Esophagus mucosa (tissue), 1 donor: Measurements from ENCODE around the gene HABP2. TPM values are rescaled to one million over a fixed set of nuclear protein-coding genes. Genes with fewer than 3 reads are reported as not detected.
A peak's percentile ranks its signal among the peaks of the same experiment; 100 is the strongest.

Experiments used
- ATAC-seq: fragments of 200-7000 bp; cut with Tn5 transposase; one replicate; pipeline ENCODE4 v1.9.1; 2020
- total RNA-seq: library from RNA; stranded (reverse); gene quantifications from one replicate; pipeline ENCODE4 v1.2.4, GENCODE V29; 2023
- donor health status: DM: yes; HTN: yes; CAD: no.

The HABP2 gene
- total RNA-seq, 1 donor from 2014 or later, result 0.04 TPM

DNA sequence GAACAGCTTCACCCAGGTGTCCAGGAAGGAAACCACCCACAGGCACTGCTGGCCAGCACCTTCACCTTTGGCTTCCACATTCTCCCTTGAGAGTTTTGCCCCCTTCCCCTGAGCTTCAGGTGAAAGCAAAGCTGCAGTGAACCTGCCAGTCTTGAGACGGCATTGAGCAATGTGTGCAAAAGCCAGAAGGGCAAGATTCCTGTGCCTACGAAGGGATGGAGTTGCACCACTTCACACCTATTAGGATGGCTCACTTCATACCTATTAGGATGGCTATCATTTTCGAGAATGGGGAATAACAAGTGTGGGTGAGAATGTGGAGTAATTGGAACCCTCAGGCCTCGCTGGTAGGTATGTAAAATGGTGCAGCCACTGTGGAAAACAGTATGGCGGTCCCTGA lies 7.2 kb downstream of the HABP2 start:
- peak; percentile 59 for ATAC-seq

DNA sequence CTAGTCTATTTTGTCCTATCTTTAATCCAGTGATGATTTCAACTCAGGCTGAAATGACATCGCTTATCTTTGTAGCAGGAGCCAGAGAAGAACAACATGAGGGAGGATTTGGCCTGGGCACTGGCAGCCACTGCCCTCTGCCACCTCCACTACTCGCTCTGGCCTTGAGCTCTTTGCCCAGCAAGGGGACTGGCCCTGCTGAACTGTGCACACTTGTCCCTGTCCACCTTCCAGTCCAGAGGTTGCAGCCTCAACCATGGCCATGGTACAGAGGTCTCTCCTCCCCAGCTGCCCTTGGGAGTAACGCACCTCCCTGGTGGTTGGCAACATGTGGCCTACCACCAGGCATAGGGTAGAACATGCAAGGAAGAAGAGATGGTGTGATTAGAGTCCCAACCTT lies 8.4 kb downstream of the HABP2 start:
- no peak for ATAC-seq

DNA sequence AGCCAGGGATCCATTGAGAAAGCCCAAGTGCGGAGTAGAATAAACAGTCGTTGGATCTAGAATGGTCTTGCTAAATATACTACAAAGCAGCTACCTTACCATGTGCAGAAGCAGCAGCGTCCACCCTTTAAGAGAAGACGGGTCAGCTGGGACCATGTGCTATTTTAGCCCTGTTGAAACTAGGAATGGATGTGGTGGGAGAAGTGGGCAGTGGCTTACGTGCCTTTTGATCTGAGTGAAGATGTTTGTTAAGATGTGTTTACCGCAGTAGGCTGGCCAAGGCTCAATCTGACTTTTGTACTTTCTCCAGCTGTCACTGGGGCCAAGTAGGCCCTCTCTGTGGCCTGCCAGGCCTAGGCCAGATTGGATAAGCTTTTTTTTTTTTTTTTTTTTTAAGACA lies 9.2 kb downstream of the HABP2 start:
- no peak for ATAC-seq

DNA sequence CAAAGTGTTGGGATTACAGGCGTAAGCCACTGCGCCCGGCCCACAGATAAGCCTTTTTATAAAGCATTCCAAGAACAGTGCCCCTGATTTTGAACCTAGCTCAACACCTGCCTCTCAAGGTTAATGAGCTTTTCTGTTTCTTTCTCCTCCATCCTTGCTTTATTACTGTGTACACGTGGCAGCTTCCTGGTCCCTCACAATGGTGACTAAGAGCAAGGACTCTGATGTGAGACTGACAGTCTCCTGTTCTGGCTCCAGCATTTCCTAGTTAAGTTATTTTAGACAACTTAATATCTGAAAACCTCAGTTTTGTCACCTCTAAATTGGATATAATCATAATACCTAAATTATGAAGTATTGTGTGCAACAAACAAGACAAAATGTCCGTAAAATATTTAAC lies 9.9 kb downstream of the HABP2 start:
- ATAC-seq, result no peak

DNA sequence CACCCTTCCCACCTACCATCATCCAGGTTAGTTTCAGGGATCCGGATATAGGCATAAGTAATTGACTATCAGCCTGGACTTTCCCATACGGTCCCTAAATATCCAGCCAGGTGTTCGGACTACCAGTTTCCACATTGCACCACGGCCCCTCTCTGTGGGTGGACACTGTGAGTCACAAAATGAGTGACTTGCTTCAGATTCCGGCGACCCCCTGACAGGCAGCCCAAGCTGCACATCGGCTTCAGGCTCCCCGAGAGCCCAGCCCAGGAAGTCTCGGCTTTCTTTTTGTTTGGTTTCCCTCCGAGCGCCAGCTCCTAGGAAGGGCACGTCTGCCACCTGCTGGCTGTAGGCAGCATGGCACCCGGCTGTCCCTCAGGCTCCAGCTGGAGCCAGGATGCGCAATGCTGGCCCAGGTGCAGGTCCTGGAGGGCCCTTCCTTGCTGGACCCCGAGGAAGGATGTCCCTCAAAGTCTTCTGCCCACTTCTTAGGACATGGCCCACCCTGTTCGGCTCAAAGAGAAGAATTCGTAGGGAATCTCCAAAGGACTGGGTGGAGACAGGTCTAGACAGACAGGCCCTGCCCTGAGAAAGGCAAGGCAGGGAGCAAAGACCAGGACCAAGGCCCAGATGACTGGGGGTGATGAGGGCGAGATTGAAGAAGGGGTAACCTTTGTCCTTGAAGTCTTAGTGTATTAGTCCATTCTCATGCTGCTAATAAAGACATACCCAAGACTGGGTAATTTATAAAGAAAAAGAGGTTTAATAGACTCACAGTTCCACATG lies 10.6 kb downstream of the HABP2 start:
- ATAC-seq, result peak; percentile 90

DNA sequence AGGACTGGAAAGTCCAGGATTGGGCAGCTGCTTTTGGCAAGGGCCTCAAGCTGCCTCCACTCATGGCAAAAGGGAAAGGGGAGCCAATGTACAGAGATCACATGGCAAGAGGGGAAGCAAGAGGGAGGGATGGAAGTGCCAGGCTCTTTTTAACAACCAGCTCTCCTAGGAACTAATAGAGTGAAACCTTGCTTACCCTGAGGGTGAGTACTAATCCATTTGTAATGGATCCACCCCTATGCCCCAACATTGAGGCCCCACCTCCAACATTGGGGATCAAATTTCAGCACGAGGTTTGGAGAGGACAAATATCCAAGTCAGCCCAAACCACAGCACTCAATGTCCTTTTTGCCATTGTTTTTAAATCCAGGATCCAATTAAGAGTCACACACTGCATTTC lies 12.5 kb downstream of the HABP2 start:
- no peak for ATAC-seq

DNA sequence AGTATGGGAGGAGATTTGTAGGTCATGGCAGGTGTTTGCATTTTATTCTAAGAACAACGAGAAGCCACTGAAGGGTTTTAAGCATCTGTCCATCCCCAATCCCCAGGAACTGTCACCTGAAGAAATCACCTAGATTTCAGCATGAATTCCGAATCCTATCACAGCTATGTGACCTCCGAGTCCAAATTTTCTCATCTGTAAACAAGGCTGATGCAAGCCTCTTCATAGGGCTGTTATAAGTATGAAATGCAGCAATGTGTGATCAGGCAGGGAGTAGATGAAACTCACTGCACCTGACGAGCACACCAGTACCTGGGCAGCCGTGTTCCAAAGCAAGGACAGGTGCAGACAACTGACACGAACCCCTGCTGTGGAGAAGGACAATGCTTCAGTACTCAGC lies 14.0 kb downstream of the HABP2 start:
- ATAC-seq, result no peak

DNA sequence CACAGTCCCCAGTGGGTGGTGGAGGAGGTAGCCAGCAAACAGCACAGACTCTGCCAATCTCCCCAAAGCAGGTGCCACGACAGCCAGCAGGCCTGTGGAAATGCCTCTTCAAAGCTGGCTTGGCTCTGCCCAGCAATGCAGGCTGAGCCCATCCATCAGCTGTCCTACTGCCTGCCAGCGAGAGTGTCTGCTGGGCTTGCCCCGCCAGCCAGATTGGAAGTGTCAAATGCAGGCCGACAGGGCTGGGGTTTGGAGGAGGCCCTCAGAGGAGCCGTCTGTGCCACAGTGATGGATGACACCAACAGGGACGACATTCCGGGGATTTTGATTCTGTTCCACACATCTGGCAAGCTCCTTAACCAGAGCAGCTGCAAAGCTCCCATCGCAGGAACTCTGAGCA lies 16.7 kb downstream of the HABP2 start:
- no peak for ATAC-seq

DNA sequence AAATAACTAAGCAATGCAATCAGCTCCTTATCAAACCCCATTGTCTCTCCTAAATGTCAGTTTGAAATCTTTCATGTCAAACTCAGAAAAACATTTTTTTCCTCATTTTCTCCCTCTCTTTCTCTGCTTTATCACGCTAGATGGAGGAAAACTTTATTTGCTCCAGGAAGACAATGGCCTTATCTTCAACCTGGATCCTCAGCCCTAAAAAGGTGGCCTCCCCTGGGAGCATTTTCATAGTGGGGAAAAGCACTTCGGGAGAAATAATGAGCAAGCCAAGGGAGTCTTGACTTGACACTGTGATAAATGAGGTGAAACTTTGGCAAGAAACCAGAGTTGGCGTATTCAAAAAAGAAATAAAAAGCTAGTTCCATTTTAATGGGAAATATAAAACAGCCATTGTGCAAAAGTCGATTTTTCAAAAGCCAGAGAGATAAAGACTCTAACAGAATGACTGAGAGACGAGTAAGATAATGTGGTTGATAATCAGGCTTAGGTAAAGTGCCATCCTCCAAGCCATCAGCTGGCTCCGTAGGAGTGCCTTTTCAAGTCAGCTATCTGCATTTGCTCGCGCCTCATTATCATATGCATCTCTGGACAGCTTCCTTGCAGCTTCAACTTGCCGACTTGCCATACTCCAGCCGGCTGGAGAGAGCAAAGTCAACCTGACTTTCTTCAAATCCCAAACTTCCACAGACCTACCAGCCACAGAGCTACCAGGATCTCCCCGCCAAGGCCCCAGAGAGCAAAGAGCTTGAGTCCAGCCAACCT lies 19.9 kb downstream of the HABP2 start:
- ATAC-seq, result no peak

DNA sequence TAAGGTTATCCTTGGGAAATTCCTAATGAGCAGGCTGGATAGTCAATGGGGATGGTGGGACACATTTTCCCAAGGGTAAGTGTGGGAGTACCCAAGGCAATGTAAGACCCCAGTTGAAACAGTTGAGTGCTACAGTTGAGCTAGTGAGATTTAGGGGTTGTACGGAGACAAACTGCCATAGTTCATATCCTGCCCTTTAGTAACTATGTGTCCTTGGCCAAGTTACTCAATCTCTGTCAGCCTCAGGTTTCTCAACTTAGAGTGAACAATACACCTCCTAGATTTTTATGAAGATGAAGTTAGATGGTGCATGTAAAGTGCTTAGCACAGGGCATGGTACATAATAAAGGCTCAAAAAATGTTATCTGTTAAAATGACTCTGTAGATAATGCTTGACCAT lies 20.5 kb downstream of the HABP2 start:
- ATAC-seq, result no peak

DNA sequence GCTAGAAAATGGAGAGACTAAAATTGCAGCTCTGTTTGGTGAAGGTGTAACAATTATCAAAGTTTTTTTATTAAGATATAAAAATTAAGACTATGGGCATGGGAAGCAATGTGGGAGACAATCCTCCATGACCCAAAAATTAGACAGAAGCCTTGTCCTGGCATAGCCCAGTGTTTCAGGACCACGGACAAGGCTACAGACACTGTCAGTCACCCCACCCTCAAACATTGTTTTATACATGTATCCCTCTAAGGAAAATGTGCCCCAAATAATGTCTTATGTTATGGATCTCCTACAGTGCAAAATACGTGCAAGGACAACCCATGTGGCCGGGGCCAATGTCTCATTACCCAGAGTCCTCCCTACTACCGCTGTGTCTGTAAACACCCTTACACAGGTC lies 24.0 kb downstream of the HABP2 start:
- ATAC-seq, result no peak

DNA sequence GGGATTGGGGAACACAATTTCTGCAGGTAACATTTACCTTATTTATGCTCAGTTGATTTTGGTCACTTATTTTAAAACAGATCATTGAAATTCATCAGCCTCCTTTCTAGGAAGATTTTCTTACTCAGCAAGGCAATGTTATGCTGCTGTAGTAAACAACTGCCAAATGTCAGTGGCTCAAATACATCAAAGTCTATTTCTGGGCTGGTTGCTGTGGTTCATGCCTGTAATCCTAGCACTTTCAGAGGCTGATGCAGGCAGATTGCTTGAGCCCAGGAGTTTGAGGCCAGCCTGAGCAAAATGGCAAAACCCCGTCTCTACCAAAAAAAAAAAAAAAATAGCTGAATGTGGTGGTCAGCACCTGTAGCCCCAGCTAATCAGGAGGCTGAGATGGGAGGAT lies 25.9 kb downstream of the HABP2 start:
- no peak for ATAC-seq

DNA sequence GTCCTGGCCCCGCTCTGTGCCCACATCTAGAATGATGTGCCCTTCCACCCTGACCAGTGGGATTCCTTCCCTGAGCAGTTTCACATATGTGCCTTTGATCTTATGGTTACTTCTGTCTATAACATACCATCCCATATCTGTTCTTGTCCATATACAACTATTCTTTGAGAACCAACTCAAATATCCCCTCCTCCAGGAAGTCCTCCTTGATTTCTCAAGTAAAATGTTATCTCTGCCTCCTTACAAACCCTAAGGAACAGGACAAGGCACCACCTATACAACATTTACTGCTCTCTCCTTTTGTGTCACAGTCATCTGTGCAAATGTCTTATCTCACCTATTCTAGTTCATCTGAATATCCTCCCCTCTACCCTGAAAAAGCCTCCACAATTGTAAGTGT lies 28.2 kb downstream of the HABP2 start:
- ATAC-seq, result no peak

DNA sequence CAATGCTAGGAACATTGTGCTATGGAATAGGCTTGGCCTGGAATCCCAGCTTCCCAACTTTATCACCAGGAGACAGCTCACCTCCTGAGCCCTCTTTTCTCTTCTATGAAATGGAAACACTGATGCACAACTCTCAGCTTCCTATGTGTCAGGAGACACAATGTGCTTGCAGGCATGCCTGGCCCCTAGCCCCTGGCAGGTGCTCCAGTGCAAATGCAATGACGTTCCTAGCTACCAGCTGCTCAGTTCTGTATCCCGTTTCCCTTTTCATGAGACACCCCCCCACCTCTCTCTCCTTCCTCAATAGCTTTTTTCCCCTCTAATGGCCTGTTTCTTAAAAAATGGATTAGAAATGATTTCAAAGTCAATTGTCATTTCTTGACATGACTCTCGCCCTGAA lies 30.7 kb downstream of the HABP2 start:
- no peak for ATAC-seq

DNA sequence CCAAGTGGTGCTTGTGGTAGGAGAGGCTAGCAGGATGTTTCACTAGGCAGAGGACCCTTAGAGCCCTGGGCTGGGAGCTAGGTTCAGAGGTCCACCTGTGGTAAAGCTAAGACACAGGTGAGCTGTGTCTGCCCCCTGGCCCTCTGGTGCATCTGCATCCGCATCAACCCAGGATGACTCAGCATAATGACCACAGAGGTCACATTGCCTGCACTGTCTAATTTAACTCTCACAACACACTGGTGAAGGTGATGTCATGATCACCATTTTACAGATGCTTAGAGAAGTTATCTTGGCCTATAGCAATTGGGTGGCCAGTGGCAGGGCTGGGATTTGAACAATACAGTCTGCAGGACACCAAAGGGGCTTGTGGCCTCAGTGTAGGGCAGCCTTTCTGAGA lies 33.1 kb downstream of the HABP2 start:
- no peak for ATAC-seq

DNA sequence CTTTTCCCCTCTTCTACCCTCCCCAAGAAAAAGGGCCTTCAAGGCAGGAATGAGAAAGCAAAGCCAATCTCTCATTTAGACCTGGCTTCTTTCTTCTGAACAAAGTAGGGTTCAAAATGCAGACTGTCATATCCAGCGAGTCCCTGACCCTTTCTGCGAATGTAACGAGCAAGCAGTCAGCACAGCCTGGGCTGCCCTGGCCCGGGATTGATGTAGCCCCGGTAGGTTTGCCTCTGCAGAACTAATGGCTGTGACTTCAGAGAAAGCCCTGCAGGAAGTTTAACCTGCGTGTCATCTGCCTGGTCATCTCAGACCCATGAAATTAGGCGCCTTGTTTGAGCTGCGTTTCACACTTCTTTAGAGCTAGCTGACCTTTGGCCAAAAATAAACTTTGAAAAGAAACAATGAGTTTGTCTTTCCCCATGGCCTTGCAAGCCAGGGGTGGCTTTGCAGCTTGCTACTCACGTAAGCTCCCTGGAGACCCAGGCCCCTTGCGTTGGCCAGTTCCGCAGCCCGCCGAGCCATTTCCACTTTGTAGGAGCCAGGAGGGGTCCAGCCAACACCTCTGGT lies 36.4 kb downstream of the HABP2 start:
- no peak for ATAC-seq

DNA sequence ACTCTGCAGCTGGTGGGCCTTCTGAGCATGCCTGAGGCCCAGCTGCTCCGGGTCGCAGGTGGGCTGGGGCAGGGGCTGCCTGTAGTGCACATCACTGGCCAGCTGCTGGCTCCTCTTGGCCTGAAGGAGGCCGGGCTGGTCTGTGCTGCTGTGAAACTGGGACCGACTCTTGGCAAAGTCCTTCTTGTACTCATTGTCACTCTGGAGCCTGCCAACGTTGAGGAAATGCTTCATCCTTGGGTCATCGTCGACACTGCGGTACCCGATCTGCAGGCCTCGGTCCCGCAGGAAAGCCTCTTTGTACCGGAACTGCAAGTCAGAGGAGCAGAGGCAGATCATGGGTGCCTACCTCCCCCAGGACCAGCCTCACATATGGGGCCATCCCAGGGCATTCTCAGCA lies 37.7 kb downstream of the HABP2 start:
- ATAC-seq, result no peak

DNA sequence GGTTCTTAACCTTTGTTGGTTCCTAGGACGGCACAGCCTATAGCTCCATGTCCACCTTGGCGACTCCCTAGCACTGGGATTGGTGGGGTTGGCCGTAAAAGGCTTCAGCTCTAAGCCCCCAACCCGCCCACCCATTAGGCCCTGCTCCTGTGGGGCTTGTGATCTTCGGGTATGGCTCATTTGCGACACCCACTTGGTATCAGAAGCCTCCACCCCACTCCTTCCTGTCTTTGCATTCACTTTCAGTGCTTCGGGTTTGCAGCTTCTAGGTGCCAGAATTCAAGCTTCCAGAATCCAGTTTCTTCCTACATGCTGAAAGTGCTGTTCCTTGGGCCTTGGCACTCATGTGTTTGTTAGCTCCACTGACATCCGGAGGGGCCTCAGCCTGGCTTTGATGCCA lies 39.5 kb downstream of the HABP2 start:
- ATAC-seq, result no peak

DNA sequence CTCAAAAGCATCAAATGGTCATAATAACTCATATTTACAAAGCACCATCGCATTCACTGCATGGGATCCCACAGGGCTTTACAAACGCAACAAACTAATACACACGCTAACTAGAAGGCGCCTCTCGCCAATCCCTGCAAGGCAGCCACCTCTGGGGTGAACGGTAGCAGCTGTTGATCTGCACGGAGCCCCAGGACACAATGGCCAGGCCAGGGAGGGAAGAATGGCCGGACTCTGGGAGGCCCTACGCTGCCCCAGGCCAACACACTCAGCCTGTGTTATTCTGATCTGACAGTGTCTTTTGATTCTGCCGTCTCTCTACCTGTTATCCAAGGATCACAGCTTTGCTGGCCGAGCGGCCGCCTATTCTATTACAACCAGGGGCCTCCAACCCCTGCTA lies 41.8 kb downstream of the HABP2 start:
- no peak for ATAC-seq

DNA sequence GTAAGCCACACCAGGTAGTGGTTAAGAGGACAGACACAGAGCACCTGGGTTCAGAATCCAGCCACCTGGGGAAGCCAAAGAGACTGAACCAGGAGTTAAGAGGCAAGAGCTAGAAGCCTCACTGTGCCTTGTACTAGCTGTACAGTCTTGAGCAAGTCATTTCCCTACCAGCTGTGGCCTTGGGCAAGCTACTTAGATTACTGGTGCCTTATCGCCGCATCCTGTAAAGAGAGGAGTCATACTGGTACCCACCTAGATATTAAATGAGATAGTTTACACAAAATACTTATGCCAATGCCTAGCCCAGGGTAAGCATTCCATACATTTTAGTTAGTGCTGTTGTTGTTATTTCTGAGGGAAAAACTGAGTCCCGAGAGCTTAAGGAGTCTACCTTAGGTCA lies 47.7 kb downstream of the HABP2 start:
- ATAC-seq, result no peak

DNA sequence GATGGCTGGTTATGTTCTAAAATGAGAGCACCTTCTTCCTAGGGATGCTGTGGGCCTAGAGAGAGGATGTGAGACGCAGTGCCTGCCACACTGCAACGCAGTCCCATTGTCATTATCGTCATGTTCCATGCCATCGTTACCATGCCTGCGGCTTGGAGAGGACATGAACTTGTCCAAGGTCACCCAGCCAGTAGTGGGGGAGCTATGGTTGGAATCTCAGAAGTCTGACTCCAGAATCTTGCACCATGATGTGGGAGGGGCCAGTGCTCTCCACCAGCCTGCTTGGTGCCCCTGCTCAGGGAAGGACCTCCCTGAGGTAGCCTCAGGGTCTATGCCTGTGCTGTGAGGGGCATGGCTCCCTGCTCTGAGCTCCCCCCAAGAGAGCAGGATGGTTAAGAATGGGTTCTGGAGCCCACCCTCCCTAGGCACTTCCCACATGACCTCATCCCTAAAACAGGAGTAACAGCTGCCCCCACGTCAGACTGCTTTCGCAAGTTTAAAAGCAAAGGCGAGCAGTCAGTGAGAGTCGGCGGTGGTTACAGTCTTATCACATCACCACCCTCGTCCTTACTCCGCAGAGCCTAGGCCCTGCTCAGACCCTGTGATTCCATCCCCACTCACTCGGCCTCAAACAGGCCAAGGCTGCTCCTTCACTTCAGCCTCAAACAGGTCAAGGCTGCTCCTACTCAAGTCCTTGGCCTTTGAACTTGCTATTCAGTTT lies 50.4 kb downstream of the HABP2 start:
- ATAC-seq, result no peak

DNA sequence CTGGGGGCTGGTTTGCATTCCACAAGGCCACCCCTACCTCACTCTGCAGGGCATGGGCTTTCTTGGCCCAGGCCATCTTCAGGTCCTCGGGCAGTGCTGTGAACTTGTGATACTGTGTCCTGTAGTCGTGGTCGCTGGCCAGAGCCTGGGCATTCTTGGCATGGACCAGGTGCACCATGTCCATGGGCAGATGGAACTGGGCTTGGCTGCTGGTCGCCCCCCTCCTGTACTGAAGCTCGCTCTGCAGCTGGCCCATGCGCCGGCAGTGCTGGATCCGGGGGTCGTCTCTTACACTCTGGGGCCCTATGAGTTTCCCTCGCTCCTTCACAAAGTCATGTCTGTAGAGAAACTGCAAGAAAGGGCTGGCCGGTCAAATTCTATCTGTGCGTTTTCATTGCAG lies 51.7 kb downstream of the HABP2 start:
- ATAC-seq, result no peak

DNA sequence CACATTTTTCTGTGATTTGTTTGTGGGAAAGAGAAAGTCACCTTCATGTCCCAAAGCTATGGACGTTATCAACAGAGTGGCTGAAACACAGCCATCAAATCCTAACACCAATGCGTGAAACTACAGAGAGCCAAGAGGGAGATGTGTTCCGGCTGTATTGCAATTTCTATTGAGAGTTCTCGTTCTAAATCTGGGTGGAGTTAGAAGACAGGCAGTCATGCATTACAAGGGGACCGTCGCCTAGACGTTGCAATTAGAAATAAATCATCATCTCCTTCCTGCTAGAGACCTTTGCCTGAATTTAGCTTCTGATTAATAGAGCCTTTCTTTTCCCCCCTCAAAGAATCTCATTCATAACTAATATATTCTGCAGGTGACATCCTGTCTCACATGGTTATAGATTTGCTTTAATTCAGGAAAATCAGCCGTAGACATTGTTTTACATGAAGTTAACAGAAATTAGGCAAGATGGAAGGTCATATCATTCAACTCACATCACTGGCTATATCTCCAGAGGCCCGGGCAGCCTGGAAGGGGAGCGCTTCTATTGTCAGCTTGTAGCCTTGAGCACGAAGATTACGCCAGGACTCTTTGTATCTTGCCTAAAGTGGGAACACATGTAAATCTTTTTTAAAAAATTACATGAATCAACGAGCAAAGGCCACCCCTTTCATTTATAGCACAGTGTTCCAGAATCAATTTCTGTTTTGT lies 52.6 kb downstream of the HABP2 start:
- no peak for ATAC-seq
